ENCODE data around the gene TMEM121.

DNA sequence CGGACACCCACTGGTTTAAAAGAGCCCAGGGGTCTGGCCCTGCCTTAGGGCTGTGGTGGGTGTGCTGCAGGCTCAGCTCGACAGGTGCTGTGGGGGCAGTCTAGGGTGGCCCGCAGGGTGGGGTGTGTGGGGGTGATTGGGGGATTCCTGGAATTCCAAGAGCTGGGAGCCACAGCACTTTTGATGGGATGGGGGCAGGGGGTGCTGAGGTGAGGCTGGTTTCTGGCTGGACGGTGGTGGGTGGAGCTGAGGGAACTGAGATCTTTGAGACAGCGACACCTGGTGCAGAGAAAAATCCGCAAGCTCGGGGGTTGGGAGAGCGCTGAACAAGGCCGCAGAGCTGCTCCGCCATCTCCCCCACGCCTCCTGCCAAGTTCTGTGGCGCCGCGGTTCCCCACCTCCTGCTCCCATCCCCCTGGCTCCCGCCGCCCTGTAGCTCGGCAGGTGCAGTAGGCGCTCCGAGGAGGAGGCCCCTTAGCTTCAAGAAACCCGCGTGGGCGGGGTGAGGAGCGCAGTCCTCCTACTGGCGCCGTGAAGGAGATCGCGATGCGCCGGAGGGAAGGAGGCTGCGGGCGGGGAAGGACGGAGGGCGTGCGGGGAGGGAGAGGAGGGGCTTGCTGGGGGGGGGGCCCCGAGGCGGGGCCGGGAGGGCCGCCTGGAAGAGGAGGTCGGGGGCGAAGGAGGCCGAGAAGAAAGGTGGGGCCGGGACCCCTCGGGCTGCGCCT is 36.7 kb upstream of the TMEM121 start:
- no peak for TF ChIP-seq JUN (IDR thresholded peaks at IDR 0.05; ENCODE audit: low read depth, low read length)
- TF ChIP-seq, protein P1, sequence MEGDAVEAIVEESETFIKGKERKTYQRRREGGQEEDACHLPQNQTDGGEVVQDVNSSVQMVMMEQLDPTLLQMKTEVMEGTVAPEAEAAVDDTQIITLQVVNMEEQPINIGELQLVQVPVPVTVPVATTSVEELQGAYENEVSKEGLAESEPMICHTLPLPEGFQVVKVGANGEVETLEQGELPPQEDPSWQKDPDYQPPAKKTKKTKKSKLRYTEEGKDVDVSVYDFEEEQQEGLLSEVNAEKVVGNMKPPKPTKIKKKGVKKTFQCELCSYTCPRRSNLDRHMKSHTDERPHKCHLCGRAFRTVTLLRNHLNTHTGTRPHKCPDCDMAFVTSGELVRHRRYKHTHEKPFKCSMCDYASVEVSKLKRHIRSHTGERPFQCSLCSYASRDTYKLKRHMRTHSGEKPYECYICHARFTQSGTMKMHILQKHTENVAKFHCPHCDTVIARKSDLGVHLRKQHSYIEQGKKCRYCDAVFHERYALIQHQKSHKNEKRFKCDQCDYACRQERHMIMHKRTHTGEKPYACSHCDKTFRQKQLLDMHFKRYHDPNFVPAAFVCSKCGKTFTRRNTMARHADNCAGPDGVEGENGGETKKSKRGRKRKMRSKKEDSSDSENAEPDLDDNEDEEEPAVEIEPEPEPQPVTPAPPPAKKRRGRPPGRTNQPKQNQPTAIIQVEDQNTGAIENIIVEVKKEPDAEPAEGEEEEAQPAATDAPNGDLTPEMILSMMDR (IDR thresholded peaks at IDR 0.05; ENCODE audit: control extremely low read depth in 1 of 3, insufficient read depth in 1 of 3, low read depth in 1 of 3, low read length in 3 of 3), result peak in 2 of 3 experiments; percentile 70 to 81; a peak in 3 of 4 replicates

Measured in H1 (cell line).